Stimulated activated CD4-positive, alpha-beta T cell treated with anti-CD3 and anti-CD28 coated beads, Interleukin-15, amount 100 ng/mL, for 24 hours (primary cell): ENCODE data around the gene RPS23.

ENCODE experiments used
- DNase-seq: peaks from one replicate; pipeline ENCODE4 v3.0.0-alpha.2; 2020

The RPS23 gene

DNA sequence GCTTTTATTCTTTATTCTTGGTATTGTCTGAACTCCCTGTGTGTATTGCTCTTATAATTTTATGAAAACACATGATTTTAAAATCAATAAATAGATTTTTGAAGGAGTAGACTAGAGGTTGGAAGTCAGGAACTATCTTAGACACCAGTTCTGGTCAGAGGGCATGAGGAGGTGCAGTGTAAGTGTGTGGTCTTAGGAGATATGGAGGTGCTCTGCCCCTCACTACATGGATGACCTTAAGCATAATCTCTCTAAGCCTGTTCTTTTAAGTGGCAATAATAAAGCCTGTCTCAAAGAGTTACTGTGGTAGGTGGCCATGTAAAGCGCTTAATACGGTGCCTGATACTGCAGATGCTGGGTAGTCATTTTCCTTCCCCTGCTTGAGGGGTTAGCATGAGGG, 34.0 kb downstream of the RPS23 start:
- DNase-seq, result no peak

DNA sequence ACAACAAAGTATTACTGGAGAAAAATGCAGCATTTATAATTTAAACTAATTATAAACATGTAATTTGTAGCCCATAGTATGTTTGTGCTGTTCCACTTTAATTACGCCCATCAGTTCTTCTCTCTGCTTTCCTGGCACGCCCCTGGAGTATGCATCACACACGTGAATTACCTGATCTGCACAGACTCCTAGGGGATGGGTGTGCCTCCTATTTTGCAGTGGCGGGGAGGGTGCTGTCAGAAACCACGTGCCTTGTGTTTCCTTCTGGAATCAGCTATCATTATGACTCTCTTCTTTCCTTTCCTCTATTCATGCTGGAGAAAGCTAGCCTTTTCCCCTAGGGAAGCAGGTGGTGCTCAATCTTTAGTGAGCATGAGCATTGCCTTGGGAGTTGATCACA, 43.3 kb downstream of the RPS23 start:
- DNase-seq, result no peak

DNA sequence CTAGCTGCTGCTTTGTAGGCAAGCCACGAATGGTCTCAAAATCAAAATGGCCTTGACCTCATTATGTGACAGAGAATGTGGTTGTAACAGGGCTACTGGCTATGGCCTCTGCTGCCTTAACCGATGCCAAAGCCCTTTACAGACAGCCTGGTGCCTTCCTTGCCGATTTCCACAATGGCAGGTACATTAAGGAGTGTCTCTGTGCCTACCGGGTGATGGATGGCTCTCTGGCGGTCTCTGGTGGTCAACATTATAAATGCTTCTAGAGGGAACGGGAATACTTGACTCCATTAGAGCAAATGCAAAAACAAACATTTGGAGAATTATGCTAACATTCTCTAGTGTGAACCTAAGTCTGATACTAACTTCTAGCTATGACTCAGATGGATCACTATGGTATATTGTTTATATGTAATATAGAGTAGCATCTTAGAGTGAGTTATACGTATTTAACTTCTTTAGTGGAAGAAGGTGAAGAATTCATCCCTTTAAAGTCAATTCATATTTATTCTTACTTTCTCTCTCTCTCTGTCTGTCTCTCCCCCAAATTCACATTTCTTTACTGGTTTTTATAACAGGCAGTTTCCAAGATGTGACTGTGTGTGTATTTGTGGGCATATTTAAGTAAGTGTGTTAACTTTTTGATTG, 52.5 kb downstream of the RPS23 start:
- DNase-seq, result peak; percentile 67
